Measurements from ENCODE around the gene POLR1G. TPM values are rescaled to one million over a fixed set of nuclear protein-coding genes. Genes with fewer than 3 reads are reported as not detected.

The POLR1G gene
- total RNA-seq, 2 experiments from 2014 or later: 9.8 to 11.6 TPM

- ChIA-PET POLR2A (no interaction called here), CTCF (no interaction called here)
- no peaks in the 10 kb centered on the region for H3K36me3 Mint-ChIP-seq (ENCODE audit: low read depth)
- H3K27me3 Mint-ChIP-seq: peaks cover 18% of the 10 kb centered on the region
- intact Hi-C loops (cut with micrococcal nuclease): no loop called here
- no peak overlapping the region for H3K4me3 Mint-ChIP-seq
- no peaks in the 10 kb centered on the region for H3K4me1 Mint-ChIP-seq (ENCODE audit: low read depth)
- DNase-seq (no peak), ATAC-seq (no peak)
- no peak overlapping the region for H3K27ac Mint-ChIP-seq
- TF ChIP-seq, protein P1, sequence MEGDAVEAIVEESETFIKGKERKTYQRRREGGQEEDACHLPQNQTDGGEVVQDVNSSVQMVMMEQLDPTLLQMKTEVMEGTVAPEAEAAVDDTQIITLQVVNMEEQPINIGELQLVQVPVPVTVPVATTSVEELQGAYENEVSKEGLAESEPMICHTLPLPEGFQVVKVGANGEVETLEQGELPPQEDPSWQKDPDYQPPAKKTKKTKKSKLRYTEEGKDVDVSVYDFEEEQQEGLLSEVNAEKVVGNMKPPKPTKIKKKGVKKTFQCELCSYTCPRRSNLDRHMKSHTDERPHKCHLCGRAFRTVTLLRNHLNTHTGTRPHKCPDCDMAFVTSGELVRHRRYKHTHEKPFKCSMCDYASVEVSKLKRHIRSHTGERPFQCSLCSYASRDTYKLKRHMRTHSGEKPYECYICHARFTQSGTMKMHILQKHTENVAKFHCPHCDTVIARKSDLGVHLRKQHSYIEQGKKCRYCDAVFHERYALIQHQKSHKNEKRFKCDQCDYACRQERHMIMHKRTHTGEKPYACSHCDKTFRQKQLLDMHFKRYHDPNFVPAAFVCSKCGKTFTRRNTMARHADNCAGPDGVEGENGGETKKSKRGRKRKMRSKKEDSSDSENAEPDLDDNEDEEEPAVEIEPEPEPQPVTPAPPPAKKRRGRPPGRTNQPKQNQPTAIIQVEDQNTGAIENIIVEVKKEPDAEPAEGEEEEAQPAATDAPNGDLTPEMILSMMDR (IDR thresholded peaks at IDR 0.05): no peak
- no peaks in the 10 kb centered on the region for H3K9me3 Mint-ChIP-seq
Observed at GRCh38 chr19:45382426-45382825, 24.0 kb upstream of the POLR1G start.

DNA sequence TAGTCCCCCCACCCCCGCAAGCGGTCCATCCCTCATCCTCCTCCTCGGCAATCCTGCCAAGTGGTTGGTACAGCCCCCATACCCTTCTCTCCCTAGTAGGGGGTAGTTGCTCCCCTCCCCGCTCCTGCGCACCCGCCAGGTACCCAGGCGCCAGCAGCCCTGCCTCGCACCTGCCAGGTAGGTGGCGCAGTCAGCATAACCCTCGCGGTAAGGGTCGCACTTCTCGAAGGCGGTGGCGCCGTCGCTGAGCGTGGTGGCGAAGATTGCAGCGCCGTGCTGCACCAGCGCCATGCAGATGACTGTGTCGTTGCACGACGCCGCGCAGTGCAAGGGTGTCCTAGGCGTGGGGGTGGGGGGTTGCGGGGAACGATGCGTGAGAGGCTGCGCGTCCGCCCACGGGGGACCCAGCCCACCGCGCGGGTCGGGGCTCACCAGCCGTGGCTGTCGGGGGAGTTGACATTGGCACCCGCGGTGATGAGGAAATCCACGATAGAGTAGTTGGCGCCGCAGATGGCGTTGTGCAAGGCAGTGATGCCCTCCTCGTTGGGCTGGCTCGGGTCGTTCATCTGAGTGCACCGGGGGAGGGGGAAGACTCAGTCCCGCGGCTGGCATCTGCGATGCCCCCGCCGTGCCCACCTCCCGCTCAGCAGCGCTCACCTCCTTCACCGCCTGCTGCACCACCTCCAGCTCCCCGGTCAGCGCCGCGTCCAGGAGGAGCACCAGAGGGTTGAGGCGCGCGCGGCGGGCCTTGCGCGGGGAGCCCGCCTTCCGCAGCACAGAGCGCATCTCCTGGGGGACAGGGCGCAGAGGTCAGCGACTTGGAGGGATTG, 20.8 kb upstream of the POLR1G start:
- ChIA-PET CTCF (no interaction called here), POLR2A (interaction anchor here (1.0 kb wide), 1 partner anchor 249 kb away, joined by 3 read pairs; no protein-coding TSS in a partner anchor)
- Mint-ChIP-seq H3K27me3 (peaks cover 22% of the 10 kb centered on the region), H3K4me1 (ENCODE audit: low read depth) (no peaks in the 10 kb centered on the region), H3K36me3 (ENCODE audit: low read depth) (no peaks in the 10 kb centered on the region), H3K4me3 (no peak overlapping the region), H3K27ac (no peak overlapping the region), H3K9me3 (no peaks in the 10 kb centered on the region)
- TF ChIP-seq, protein P1 (IDR thresholded peaks at IDR 0.05): no peak
- intact Hi-C loops (cut with micrococcal nuclease): no loop called here
- DNase-seq (no peak), ATAC-seq (no peak)

DNA sequence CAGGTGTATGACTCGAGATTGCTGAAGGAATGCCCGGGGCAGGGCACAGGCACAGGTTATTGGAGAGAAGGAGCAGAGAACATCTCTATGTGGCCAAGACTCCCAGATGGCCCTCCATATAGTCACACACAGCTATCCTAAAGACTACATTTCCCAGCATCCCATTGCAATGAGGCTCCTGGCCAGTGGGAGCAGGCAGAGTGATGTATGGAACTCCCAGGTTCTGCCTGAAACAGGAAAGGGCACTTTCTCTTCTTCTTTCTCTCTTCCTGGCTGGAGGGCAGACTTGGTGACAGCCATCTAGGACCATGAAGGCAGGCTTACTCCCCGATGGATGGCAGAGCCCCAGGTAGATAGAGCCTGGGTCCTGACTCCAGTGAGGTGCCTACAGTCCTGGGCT, 15.1 kb upstream of the POLR1G start:
- no peaks in the 10 kb centered on the region for H3K4me1 Mint-ChIP-seq (ENCODE audit: low read depth)
- ATAC-seq: no peak
- H3K27ac Mint-ChIP-seq: no peak overlapping the region
- CTCF ChIA-PET: no interaction called here
- H3K4me3 Mint-ChIP-seq: no peak overlapping the region
- H3K36me3 Mint-ChIP-seq (ENCODE audit: low read depth): no peaks in the 10 kb centered on the region
- no peak for DNase-seq
- H3K27me3 Mint-ChIP-seq: peaks cover 12% of the 10 kb centered on the region
- H3K9me3 Mint-ChIP-seq: no peaks in the 10 kb centered on the region
- TF ChIP-seq, protein P1 (IDR thresholded peaks at IDR 0.05): no peak
- POLR2A ChIA-PET: no interaction called here
- intact Hi-C loops (cut with micrococcal nuclease): no loop called here

DNA sequence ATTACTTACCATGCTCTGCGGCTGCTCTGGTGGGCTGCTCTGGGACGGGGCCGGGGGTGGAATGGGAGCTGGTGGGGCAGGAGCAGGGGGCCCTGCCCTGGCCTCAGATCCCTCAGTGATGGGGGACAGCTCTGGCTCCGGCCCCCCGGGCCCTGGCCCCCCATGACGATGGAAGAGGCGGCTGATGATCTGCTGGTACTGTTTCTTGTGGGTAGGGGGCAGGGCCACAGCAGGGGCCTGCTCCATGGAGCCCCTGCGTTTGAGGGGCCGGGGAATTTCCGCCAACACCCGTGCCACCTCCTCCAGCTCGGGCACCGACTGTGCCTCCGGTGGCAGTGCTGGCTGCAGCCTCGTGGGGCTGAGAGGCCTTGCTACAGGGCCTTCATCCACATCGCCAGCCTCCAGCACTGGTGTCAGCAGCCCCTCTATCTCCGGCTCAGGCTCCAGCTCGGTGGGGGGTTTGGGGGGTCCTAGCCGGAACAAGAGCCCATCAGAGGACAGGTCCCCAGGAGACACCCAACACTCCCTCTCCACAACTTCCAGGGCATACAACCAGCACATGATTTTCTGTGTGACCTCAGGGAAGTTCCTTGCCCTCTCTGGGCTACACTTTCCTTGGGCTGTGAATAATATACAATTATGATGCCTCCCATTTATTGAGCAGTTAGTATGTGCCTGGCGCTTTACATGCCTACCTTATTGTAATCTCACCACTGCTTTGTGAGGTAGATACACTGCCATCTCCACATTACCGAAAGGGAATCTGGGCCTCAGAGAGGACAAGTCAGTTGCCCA, 14.4 kb upstream of the POLR1G start:
- Mint-ChIP-seq H3K27me3 (peaks cover 15% of the 10 kb centered on the region), H3K27ac (no peak overlapping the region), H3K4me1 (ENCODE audit: low read depth) (peaks cover 3% of the 10 kb centered on the region), H3K9me3 (no peaks in the 10 kb centered on the region), H3K4me3 (no peak overlapping the region), H3K36me3 (ENCODE audit: low read depth) (no peaks in the 10 kb centered on the region)
- no peak for ATAC-seq
- intact Hi-C loops (cut with micrococcal nuclease): no loop called here
- TF ChIP-seq, protein P1 (IDR thresholded peaks at IDR 0.05): no peak
- no peak for DNase-seq
- CTCF ChIA-PET: no interaction called here
- POLR2A ChIA-PET: no interaction called here
